HCT116 (cell line): ENCODE data around the gene METTL26. TPM values are rescaled to one million over a fixed set of nuclear protein-coding genes. Genes with fewer than 3 reads are reported as not detected.
A peak's percentile ranks its signal among the peaks of the same experiment; 100 is the strongest.

Source experiments
- ATAC-seq: fragments of 200-7000 bp; cut with Tn5 transposase; 2 replicates; pipeline ENCODE4 v1.9.1; 2020; ENCODE audit warnings: mild to moderate bottlenecking, moderate library complexity
- BruUV-seq: library from RNA; stranded (reverse); fragments of 400-500 nt; replicated peaks from 2 replicates; lab custom pipeline; 2021; lab: Mats Ljungman, UMichigan
- CTCF ChIA-PET: fragments of 300-600 bp; sonication (Branson Sonifier 250); formaldehyde crosslinking; loops from one replicate; lab custom pipeline; 2021; ENCODE audit warnings: antibody characterized with exemption; lab: Charles Lee
- POLR2A ChIA-PET: fragments of 300-600, 350-600 bp; sonication (Branson Sonifier 250); formaldehyde crosslinking; loops from one replicate; lab custom pipeline; 2021; ENCODE audit warnings: antibody characterized with exemption; lab: Charles Lee
- RAD21 ChIA-PET, 2 experiments: fragments of 300-600 bp; sonication (Branson Sonifier 250); formaldehyde crosslinking; loops; one replicate each; lab custom pipeline; 2023; ENCODE audit warnings: low total read pairs in 2 of 2; ENCODE audit not compliant: uncharacterized antibody in 2 of 2, unreplicated experiment in 2 of 2, low non-redundant PET in 1 of 2; lab: Charles Lee
- DNase-seq: peaks from one replicate; pipeline ENCODE4 v3.0.0-alpha.2; 2010; ENCODE audit warnings: low read depth, low spot score
- H2AFZ ChIP-seq: fragments of 200-600 bp; shearing (Covaris generic), sonication (generic); 2 replicates; pipeline ENCODE4 v1.6.1; 2017; ENCODE audit warnings: low read depth, mixed run types, mixed read lengths, antibody characterized with exemption, low read length; ENCODE audit not compliant: poor library complexity, severe bottlenecking
- H3K27ac ChIP-seq: 2 replicates; pipeline ENCODE4 v1.5.1; 2012; ENCODE audit warnings: low read depth, low read length
- H3K27me3 ChIP-seq: fragments of 200-600 bp; sonication (generic); 2 replicates; pipeline ENCODE4 v1.6.1; 2016; ENCODE audit warnings: mixed run types, low read length, mixed read lengths; ENCODE audit not compliant: insufficient read depth
- H3K36me3 ChIP-seq, 2 experiments: fragments of 200-500 bp in 1 of 2; fragments of 200-600 bp in 1 of 2; sonication (Bioruptor generic) in 1 of 2; sonication (generic) in 1 of 2; 2 replicates each; pipeline versions ENCODE4 v1.5.1 to v1.6.1; 2014 to 2016; ENCODE audit warnings: low read length in 2 of 2, inconsistent platforms in 1 of 2, mixed read lengths in 1 of 2, mixed run types in 1 of 2; ENCODE audit not compliant: insufficient read depth in 2 of 2, control insufficient read depth in 1 of 2
- H3K4me1 ChIP-seq, 2 experiments: fragments of 200-600 bp in 1 of 2; sonication (generic) in 1 of 2; 2 replicates each; pipeline versions ENCODE4 v1.5.1 to v1.6.1; 2012 to 2017; ENCODE audit warnings: low read length in 2 of 2, inconsistent platforms in 1 of 2, mild to moderate bottlenecking in 1 of 2, mixed read lengths in 1 of 2, mixed run types in 1 of 2, moderate library complexity in 1 of 2; ENCODE audit not compliant: insufficient read depth in 2 of 2, control insufficient read depth in 1 of 2
- H3K4me2 ChIP-seq: fragments of 200-600 bp; sonication (generic); 2 replicates; pipeline ENCODE4 v1.6.1; 2017; ENCODE audit warnings: mixed run types, low read length, mixed read lengths
- H3K4me3 ChIP-seq, 2 experiments: fragments of 200-600 bp in 1 of 2; sonication (generic) in 1 of 2; replicated peaks in 1 of 2; 2 replicates each; pipeline ENCODE4 v1.5.1; 2011 to 2016; ENCODE audit warnings: low read length in 2 of 2, control low read depth in 1 of 2, low read depth in 1 of 2, mild to moderate bottlenecking in 1 of 2, mixed read lengths in 1 of 2, mixed run types in 1 of 2
- H3K79me2 ChIP-seq: fragments of 200-600 bp; sonication (generic); 2 replicates; pipeline ENCODE4 v1.6.1; 2017; ENCODE audit warnings: mild to moderate bottlenecking, mixed run types, low read length, moderate library complexity, mixed read lengths; ENCODE audit not compliant: insufficient read depth
- H3K9ac ChIP-seq: fragments of 200-600 bp; sonication (generic); 2 replicates; pipeline ENCODE4 v1.6.1; 2016; ENCODE audit warnings: low read length, mixed read lengths
- H3K9me2 ChIP-seq: fragments of 200-600 bp; sonication (generic), shearing (Covaris generic); 2 replicates; pipeline ENCODE4 v1.6.1; 2017; ENCODE audit warnings: mixed run types, mild to moderate bottlenecking, moderate library complexity; ENCODE audit not compliant: insufficient read depth
- H3K9me3 ChIP-seq, 2 experiments: fragments of 200-500 bp in 1 of 2; fragments of 200-600 bp in 1 of 2; sonication (Bioruptor generic) in 1 of 2; sonication (generic) in 1 of 2; 2 replicates each; pipeline ENCODE4 v1.6.1; 2014 to 2017; ENCODE audit warnings: low read length in 2 of 2, mixed read lengths in 2 of 2, inconsistent platforms in 1 of 2, low read depth in 1 of 2, mild to moderate bottlenecking in 1 of 2, mixed run types in 1 of 2, moderate library complexity in 1 of 2; ENCODE audit not compliant: control insufficient read depth in 1 of 2, insufficient read depth in 1 of 2
- H4K20me1 ChIP-seq: fragments of 200-600 bp; sonication (generic), shearing (Covaris generic); 2 replicates; pipeline ENCODE4 v1.6.1; 2017; ENCODE audit warnings: mixed run types, mild to moderate bottlenecking, moderate library complexity; ENCODE audit not compliant: insufficient read depth
- CBX3 ChIP-seq: IDR thresholded peaks from 2 replicates; pipeline ENCODE4 v1.6.1; 2012; ENCODE audit warnings: low read depth
- CEBPB ChIP-seq: IDR thresholded peaks from 2 replicates; pipeline ENCODE4 v1.6.1; 2012; ENCODE audit warnings: low read depth
- CTCF ChIP-seq, 3 experiments: fragments of 200-600 bp in 1 of 3; sonication (generic) in 1 of 3; IDR thresholded peaks in 2 of 3; conservative IDR thresholded peaks in 1 of 3; 2 replicates each; pipeline ENCODE4 v1.5.1; 2012 to 2017; ENCODE audit warnings: low read depth in 2 of 3, low read length in 2 of 3, antibody characterized with exemption in 1 of 3, borderline replicate concordance in 1 of 3, control low read depth in 1 of 3, mild to moderate bottlenecking in 1 of 3, mixed read lengths in 1 of 3, mixed run types in 1 of 3, moderate library complexity in 1 of 3; ENCODE audit not compliant: insufficient read depth in 1 of 3
- EGR1 ChIP-seq: IDR thresholded peaks from 2 replicates; pipeline ENCODE4 v1.6.1; 2012; ENCODE audit warnings: low read depth
- ELF1 ChIP-seq: IDR thresholded peaks from 2 replicates; pipeline ENCODE4 v1.6.1; 2012; ENCODE audit warnings: low read depth, borderline replicate concordance
- EZH2 ChIP-seq: fragments of 200-600 bp; sonication (generic); IDR thresholded peaks from 2 replicates; pipeline ENCODE4 v1.6.1; 2017; ENCODE audit warnings: antibody characterized with exemption, mixed run types
- EZH2phosphoT487 ChIP-seq: fragments of 200-600 bp; IDR thresholded peaks from 2 replicates; pipeline ENCODE4 v1.6.1; 2018; ENCODE audit warnings: antibody characterized with exemption, borderline replicate concordance
- FOSL1 ChIP-seq: IDR thresholded peaks from 2 replicates; pipeline ENCODE4 v1.6.1; 2012; ENCODE audit warnings: low read depth
- JUND ChIP-seq: IDR thresholded peaks from 2 replicates; pipeline ENCODE4 v1.6.1; 2012
- POLR2A ChIP-seq: IDR thresholded peaks from 2 replicates; pipeline ENCODE4 v1.7.0; 2011; ENCODE audit warnings: borderline replicate concordance; ENCODE audit not compliant: insufficient read depth, insufficient read length; ENCODE audit errors: extremely low read depth
- POLR2AphosphoS5 ChIP-seq: IDR thresholded peaks from 2 replicates; pipeline ENCODE4 v1.6.1; 2011; ENCODE audit warnings: mild to moderate bottlenecking, low read depth, low read length, moderate library complexity
- RAD21 ChIP-seq: IDR thresholded peaks from 2 replicates; pipeline ENCODE4 v1.6.1; 2012; ENCODE audit warnings: low read depth, mild to moderate bottlenecking
- SIN3A ChIP-seq: IDR thresholded peaks from 2 replicates; pipeline ENCODE4 v1.6.1; 2012; ENCODE audit warnings: low read depth
- SP1 ChIP-seq: IDR thresholded peaks from 2 replicates; pipeline ENCODE4 v1.6.1; 2012; ENCODE audit warnings: low read depth
- SRF ChIP-seq: IDR thresholded peaks from 2 replicates; pipeline ENCODE4 v1.6.1; 2012; ENCODE audit warnings: low read depth
- YY1 ChIP-seq: IDR thresholded peaks from 2 replicates; pipeline ENCODE4 v1.6.1; 2011; ENCODE audit warnings: low read length, low read depth, moderate library complexity, mild to moderate bottlenecking; ENCODE audit not compliant: insufficient replicate concordance; ENCODE audit errors: extremely low read depth
- ZBTB33 ChIP-seq: IDR thresholded peaks from 2 replicates; pipeline ENCODE4 v1.6.1; 2011; ENCODE audit warnings: mild to moderate bottlenecking, low read length, moderate library complexity; ENCODE audit not compliant: insufficient replicate concordance; ENCODE audit errors: extremely low read depth
- ZFX ChIP-seq: fragments of 450-650 bp; IDR thresholded peaks from 2 replicates; pipeline ENCODE4 v1.6.1; 2017
- ZNF274 ChIP-seq: fragments of 200-500 bp; sonication (Bioruptor generic); IDR thresholded peaks from 2 replicates; pipeline ENCODE4 v1.6.1; 2014; ENCODE audit warnings: mild to moderate bottlenecking, low read depth, low read length, inconsistent platforms
- intact Hi-C: fragments of 100-400 bp; cut with micrococcal nuclease; formaldehyde crosslinking; loops from 2 replicates; pipeline ENCODE4 v1.10.0; 2022
- total RNA-seq: library from RNA; stranded (reverse); gene quantifications from one replicate; pipeline ENCODE4 v1.2.1, GENCODE V29; 2021; ENCODE audit not compliant: unreplicated experiment
- TF ChIP-seq, protein P1 (sequence below): IDR thresholded peaks from 2 replicates; pipeline ENCODE4 v1.6.1; 2012

Gene METTL26
- total RNA-seq, 1 experiment from 2014 or later, result 85.7 TPM

- RAD21 ChIA-PET, result no interaction called here
- no peaks in the 10 kb centered on the region for H4K20me1 ChIP-seq
- H3K4me3 ChIP-seq, result peak overlapping the region; percentile 56 to 67
- DNase-seq (no peak), ATAC-seq (no peak)
- H3K79me2 ChIP-seq, result peaks cover 23% of the 10 kb centered on the region
- TF ChIP-seq EZH2phosphoT487 (no peak), YY1 (no peak), ZBTB33 (no peak), CEBPB (no peak), RAD21 (no peak), CTCF (IDR thresholded peaks at IDR 0.05 in 2 of 3, conservative IDR thresholded peaks at IDR 0.05 in 1 of 3; ENCODE audit: borderline replicate concordance in 1 of 3, insufficient read depth in 1 of 3, low read depth in 2 of 3, low read length in 2 of 3) (no peak), EGR1 (no peak), SIN3A (no peak), CBX3 (no peak), SRF (no peak), SP1 (no peak), ZFX (no peak), ZNF274 (no peak), POLR2A (no peak), FOSL1 (no peak), ELF1 (no peak), EZH2 (no peak), JUND (no peak), POLR2AphosphoS5 (no peak)
- TF ChIP-seq, protein P1, sequence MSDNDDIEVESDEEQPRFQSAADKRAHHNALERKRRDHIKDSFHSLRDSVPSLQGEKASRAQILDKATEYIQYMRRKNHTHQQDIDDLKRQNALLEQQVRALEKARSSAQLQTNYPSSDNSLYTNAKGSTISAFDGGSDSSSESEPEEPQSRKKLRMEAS, result no peak
- H2AFZ ChIP-seq, result no peak overlapping the region
- POLR2A ChIA-PET, result no interaction called here
- H3K9me3 ChIP-seq, result no peaks in the 10 kb centered on the region
- no peaks in the 10 kb centered on the region for H3K9me2 ChIP-seq
- H3K4me1 ChIP-seq, result peaks cover 14 to 46% of the 10 kb centered on the region in 2 experiments
- H3K27me3 ChIP-seq, result no peaks in the 10 kb centered on the region
- H3K4me2 ChIP-seq, result peak overlapping the region; percentile 76
- no peaks in the 10 kb centered on the region for H3K36me3 ChIP-seq
- peak overlapping the region; percentile 82 for H3K9ac ChIP-seq
- CTCF ChIA-PET, result no interaction called here
- BruUV-seq, result no TSS peak
- intact Hi-C loops, result no loop called here
- peak overlapping the region; percentile 90 for H3K27ac ChIP-seq
Observed at GRCh38 chr16:643050-643368, 6.9 kb upstream of the METTL26 start.
